Small intestine (tissue), 4 donors: ENCODE results near the gene TPSB2. TPM values are rescaled to one million over a fixed set of nuclear protein-coding genes. Genes with fewer than 3 reads are reported as not detected.

Experiments used
- polyA plus RNA-seq, 4 donors: library from polyadenylated mRNA; stranded (reverse) in 3 of 4; unstranded in 1 of 4; fragments of 200-250 nt in 3 of 4; fragments of 120-200 nt in 1 of 4; gene quantifications; one replicate each; pipeline versions ENCODE4 v1.2.1 to v1.2.3, GENCODE V29; 2013
- donor health status: healthy with polysubstance abuse.
- donor health status: Bipolar disorder and iron deficiency.
- donor health status: healthy.

The TPSB2 gene
- polyA plus RNA-seq, 4 donors: 0.47 to 58.7 (median 20.5) TPM

Other genes starting within 250 kb of the TPSB2 start
- gene SOX8, start 248.4 kb downstream of the TPSB2 start, polyA plus RNA-seq: 1 to 10 TPM in 2 of 4 donors, under 1 TPM in 1, not detected in 1; 0.27 to 2.1 (median 1.0) TPM
- gene SSTR5, start 157.4 kb downstream of the TPSB2 start, polyA plus RNA-seq: under 1 TPM in 2 of 4 donors, not detected in 2; 0.24 to 0.87 TPM
- under 1 TPM in 1 of 4 donors, not detected in 3; 0.07 TPM for gene C1QTNF8, start 133.9 kb downstream of the TPSB2 start, polyA plus RNA-seq
- gene CACNA1H, start 77.1 kb downstream of the TPSB2 start, polyA plus RNA-seq: 1 to 10 TPM in 3 of 4 donors, under 1 TPM in 1; 0.22 to 7.0 (median 3.2) TPM
- 10 to 100 TPM in 2 of 4 donors, 1 to 10 TPM in 2; 3.3 to 40.9 (median 14.0) TPM for gene TPSG1, start 4.9 kb downstream of the TPSB2 start, polyA plus RNA-seq
- 10 to 100 TPM in 2 of 4 donors, 1 to 10 TPM in 1, under 1 TPM in 1; 0.10 to 50.5 (median 15.4) TPM for gene TPSAB1, start 10.5 kb upstream of the TPSB2 start, polyA plus RNA-seq
- 1 to 10 TPM in 1 of 4 donors, under 1 TPM in 2, not detected in 1; 0.06 to 1.3 (median 0.81) TPM for gene TPSD1, start 25.9 kb upstream of the TPSB2 start, polyA plus RNA-seq
- gene UBE2I, start 79.5 kb upstream of the TPSB2 start, polyA plus RNA-seq: 100 to 1,000 TPM in 1 of 4 donors, 10 to 100 TPM in 3; 38.7 to 123 (median 64.8) TPM
- 10 to 100 TPM in 1 of 4 donors, 1 to 10 TPM in 3; 4.5 to 10.5 (median 7.0) TPM for gene BAIAP3, start 103.5 kb upstream of the TPSB2 start, polyA plus RNA-seq
- gene TSR3, start 121.7 kb upstream of the TPSB2 start, polyA plus RNA-seq: 10 to 100 TPM; 38.7 to 67.8 (median 57.3) TPM
- 10 to 100 TPM; 34.3 to 84.7 (median 43.9) TPM for gene GNPTG, start 121.7 kb upstream of the TPSB2 start, polyA plus RNA-seq
- gene UNKL, start 184.5 kb upstream of the TPSB2 start, polyA plus RNA-seq: 10 to 100 TPM in 1 of 4 donors, 1 to 10 TPM in 3; 1.9 to 21.1 (median 4.6) TPM
- 10 to 100 TPM; 15.1 to 36.1 (median 28.2) TPM for gene UQCC4, start 190.6 kb upstream of the TPSB2 start, polyA plus RNA-seq
- under 1 TPM in 2 of 4 donors, not detected in 2; 0.58 to 0.69 TPM for gene PERCC1, start 200.9 kb upstream of the TPSB2 start, polyA plus RNA-seq
- gene CCDC154, start 214.4 kb upstream of the TPSB2 start, polyA plus RNA-seq: 1 to 10 TPM in 2 of 4 donors, under 1 TPM in 1, not detected in 1; 0.76 to 1.4 (median 1.4) TPM
- gene CLCN7, start 244.8 kb upstream of the TPSB2 start, polyA plus RNA-seq: 10 to 100 TPM; 28.4 to 88.3 (median 42.8) TPM